ENCODE measurements around the gene ADD2.

GRCh38 chr2:70717431-70718038 is 50.5 kb downstream of the ADD2 start:
- TF ChIP-seq POLR2A (IDR thresholded peaks at IDR 0.05; ENCODE audit: low read length) (peak; percentile 92), GATA1 (IDR thresholded peaks at IDR 0.05; ENCODE audit: low read depth, low read length) (peak; percentile 74)

Data from erythroblast (primary cell).